ENCODE results near the gene CEP20.
"Not testable (repeated sequence)": the region's sequence is repeated elsewhere in the genome, so short reads cannot be mapped to it uniquely, and the experiment has no call there.

Gene CEP20

GRCh38 chr16:15856901-15857698, 31.3 kb downstream of the CEP20 start, which contains the start of gene MYH11:
TSS of gene MYH11 (minus strand) at chr16:15857028. CDS start at chr16:15838252, 18,776 bp downstream.
- no peak for DNase-seq

- no peak for DNase-seq
Measured at GRCh38 chr16:15856182-15856581, 32.2 kb downstream of the CEP20 start.

- DNase-seq = peak; percentile 42
Measured at GRCh38 chr16:15855704-15856003, 32.7 kb downstream of the CEP20 start.

GRCh38 chr16:15854906-15855703, 33.3 kb downstream of the CEP20 start:
- DNase-seq = no peak

GRCh38 chr16:15854061-15854460, 34.3 kb downstream of the CEP20 start:
- no peak for DNase-seq

GRCh38 chr16:15853021-15853420, 35.4 kb downstream of the CEP20 start:
- no peak for DNase-seq

GRCh38 chr16:15850555-15850954, 37.8 kb downstream of the CEP20 start:
- DNase-seq = not testable (repeated sequence)

GRCh38 chr16:15849209-15849981, 39.0 kb downstream of the CEP20 start:
- DNase-seq = no peak

- DNase-seq = no peak
Measured at GRCh38 chr16:15847611-15848175, 40.7 kb downstream of the CEP20 start.

GRCh38 chr16:15846510-15846909, 41.9 kb downstream of the CEP20 start:
- DNase-seq = no peak

- no peak for DNase-seq
Measured at GRCh38 chr16:15843635-15844279, 44.6 kb downstream of the CEP20 start.

GRCh38 chr16:15839204-15839603, 49.2 kb downstream of the CEP20 start:
- DNase-seq = not testable (repeated sequence)

- no peak for DNase-seq
Measured at GRCh38 chr16:15837761-15838160, 50.6 kb downstream of the CEP20 start.

- no peak for DNase-seq
Measured at GRCh38 chr16:15836965-15837611, 51.3 kb downstream of the CEP20 start.

GRCh38 chr16:15836074-15836473, 52.3 kb downstream of the CEP20 start:
- DNase-seq = no peak

GRCh38 chr16:15835136-15835878, 53.1 kb downstream of the CEP20 start:
- no peak for DNase-seq

- no peak for DNase-seq
Measured at GRCh38 chr16:15834502-15834901, 53.9 kb downstream of the CEP20 start.

- DNase-seq = no peak
Measured at GRCh38 chr16:15833541-15833940, 54.9 kb downstream of the CEP20 start.

GRCh38 chr16:15832241-15832640, 56.2 kb downstream of the CEP20 start:
- no peak for DNase-seq

GRCh38 chr16:15830832-15831451, 57.5 kb downstream of the CEP20 start:
- DNase-seq = no peak

- DNase-seq = no peak
Measured at GRCh38 chr16:15829460-15829859, 58.9 kb downstream of the CEP20 start.

Measured in RPMI8226 (cell line).